DMS153 treated with DMSO at 0.1 percent for 48 hours (cell line): ENCODE measurements around the gene PPP2R5A.
"Not testable (repeated sequence)": the region's sequence is repeated elsewhere in the genome, so short reads cannot be mapped to it uniquely, and the experiment has no call there.

ENCODE experiments used
- DNase-seq: peaks from one replicate; lab custom pipeline; 2025; ENCODE audit not compliant: unreplicated experiment; lab: John Stamatoyannopoulos, UW

The PPP2R5A gene

DNA sequence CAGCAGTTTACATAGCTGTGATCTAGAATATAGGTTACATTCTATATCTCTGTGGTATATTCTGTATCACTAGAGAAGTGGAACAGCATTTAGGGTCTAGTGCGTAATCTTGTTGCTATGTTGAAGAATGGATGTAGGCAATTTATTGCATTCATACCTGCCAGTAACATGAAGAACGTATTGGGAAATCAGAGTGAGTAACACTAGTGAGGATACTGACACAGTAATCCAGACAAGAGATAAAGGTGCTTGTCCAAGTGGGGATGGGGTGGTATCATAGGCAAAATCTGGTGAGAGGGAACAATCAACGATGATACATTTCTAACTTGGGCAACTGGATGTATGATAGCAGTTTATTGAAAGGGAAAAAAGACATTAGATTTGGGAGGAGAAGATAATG lies 9.8 kb downstream of the PPP2R5A start:
- DNase-seq, result no peak

DNA sequence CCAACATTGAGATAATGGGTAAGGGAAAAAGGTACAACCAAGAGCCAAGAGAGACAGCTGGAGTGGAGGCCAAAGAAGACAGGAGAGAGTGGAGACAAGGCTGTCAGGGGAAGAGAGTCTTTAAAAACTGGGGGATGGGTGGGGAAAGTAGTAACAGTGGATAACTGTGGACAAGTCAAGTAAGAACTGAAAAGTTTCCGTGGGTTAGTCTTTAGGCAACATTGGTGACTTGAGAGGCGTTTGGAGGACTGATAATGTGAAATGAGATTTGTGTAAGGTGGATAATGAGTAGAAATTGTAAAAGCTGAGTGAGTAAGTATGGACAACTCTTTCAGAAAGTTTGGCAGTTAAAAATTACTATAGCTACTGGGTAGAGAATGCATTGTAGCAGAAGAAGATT lies 10.4 kb downstream of the PPP2R5A start:
- DNase-seq, result no peak

DNA sequence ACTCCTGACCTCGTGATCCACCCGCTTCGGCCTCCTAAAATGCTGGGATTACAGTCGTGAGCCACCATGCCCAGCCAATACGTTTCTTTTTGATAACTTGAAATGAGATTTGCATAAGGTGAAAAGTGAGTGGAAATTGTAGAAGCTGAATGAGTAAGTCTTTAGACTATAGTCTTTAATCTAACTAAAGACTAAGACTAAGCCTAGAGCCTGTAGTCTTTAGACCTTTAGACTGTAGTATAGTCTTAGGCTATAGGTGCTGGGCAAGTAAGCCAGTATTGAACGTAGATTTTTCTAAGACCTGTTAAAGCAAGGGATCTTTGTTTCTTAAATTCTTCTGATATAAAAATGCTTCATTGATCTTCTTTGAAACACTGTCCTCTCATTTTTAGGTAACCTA lies 12.1 kb downstream of the PPP2R5A start:
- DNase-seq, result no peak

DNA sequence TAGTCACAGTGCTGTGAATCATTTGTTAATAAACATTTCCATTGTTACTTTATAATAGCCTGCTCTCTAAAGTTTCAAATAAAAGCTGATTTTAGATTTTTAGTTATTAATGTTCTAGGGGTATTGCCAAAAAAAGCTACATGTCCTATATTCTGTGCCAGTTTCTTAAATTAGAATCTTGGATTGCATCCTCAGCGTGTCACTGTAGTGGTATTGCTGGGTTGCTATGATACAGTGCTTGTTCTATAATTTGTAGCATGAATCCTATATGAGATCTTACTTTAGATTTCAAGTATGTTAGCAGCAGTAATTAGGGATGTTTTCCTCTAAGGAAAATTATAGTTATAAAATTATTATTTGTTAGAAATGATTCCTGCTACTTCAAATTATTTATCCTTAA lies 16.4 kb downstream of the PPP2R5A start:
- no peak for DNase-seq

DNA sequence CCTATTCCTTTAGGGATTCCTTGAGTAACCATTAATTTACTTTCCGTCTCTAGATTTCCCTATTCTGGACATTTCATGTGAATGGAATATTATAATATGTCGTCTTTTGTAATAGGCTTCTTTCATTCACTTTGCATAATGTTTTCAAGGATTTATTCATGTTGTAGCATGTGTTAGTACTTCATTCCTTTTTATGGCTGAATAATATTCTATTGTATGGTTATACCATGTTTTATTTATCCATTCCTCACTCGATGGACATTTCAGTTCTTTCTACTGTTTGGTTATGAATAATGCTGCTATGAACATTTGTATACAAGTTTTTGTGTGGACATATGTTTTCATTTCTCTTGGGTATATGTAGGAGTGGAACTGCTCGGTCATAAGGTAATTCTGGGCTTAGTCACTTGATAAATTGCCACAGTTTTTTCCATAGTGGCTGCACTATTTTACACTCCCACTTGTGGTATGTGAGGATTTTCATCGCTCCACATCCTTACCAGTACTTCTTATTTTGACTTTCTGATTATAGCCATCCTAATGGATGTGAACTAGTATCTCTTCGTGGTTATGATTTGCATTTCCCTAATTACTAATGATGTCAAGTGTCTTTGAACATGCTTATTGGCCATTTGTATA lies 17.7 kb downstream of the PPP2R5A start:
- DNase-seq, result no peak

DNA sequence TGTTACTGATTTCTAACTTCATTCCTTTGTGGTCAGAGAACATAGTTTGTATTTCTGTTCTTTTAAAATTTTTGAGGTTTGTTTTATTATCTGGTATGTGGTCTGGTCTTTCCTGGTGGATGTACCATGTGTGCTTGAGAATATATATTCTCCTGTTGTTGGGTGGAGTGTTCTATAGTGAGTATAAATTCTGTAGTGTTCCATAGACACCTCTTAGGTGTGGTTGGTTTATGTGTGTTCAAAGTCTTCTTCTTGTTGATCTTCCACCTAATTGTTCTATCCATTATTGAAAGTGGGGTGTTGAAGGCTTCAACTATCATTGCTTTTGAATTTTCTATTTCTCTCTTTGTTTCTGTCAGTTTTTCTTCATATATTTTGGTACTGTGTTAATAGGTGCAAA lies 20.1 kb downstream of the PPP2R5A start:
- DNase-seq, result no peak

- DNase-seq, result not testable (repeated sequence)
Measured at GRCh38 chr1:212305984-212306452, 20.8 kb downstream of the PPP2R5A start.

GRCh38 chr1:212309967-212310366 lies 24.8 kb downstream of the PPP2R5A start:
- DNase-seq, result no peak

DNA sequence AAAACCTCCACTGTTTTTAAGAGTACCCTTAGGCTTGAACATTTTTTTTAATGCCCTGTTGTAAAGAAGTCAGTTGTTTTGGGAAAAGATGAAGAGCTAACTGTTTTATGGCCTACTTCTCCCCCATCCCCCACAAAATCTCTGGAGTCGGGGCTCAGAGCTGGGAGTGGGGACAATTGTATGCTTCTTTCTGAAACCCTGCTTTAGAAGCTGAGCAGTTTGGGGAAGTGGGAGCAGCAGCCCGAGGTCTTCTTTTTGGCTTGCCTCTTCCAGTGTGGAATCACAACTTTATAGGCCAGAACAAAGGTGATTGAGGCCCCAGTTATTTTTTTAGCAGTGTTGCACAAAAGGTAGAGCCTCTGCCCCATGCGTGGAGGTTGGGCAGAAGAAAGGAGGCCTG lies 25.2 kb downstream of the PPP2R5A start:
- no peak for DNase-seq

DNA sequence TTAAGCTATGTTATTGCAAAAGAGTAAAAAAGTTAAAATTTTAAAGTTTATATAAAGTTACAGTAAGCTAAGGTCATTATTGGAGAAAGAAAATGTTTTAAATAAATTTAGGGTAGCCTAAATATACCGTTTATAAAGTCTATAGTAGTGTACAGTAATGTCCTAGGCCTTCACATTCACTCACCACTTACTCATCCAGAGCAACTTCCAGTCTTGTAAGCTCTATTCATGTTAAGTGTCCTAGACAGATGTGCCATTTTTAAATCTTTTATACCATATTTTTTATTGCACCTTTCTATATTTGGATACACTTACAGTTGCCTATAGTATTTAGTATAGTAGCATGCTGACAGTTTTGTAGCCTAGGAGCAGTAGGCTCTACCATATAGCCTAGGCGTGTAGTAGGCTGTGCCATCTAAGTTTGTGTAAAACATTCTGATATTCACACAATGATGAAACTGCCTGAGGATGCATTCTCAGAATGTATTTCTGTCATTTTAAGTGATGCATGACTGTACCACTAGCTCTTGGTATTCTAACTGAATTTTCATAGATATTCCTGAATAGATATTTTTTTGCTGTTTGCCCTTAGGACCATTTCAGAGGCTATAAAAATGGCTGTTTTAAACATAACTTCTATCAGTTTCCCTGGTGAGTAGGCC lies 26.8 kb downstream of the PPP2R5A start:
- DNase-seq, result no peak

- no peak for DNase-seq
Measured at GRCh38 chr1:212313616-212314015, 28.4 kb downstream of the PPP2R5A start.

DNA sequence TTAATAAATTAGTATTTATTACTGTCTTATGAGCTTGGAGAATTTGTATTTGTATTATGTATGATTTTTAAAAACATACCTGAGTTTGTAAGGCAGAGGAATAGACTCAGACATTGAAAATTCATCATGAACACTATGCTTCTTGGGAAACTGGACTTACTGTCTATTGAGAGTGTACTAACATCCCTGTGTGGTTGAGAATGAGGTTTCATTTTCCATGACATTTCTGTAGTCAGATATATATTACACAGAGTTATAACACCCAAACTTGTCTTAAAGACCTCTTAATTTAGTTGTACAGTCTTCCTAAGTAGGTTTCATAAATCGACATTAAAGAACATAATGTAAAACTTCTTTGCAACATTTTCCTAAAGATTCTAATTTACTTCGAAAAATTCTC lies 30.0 kb downstream of the PPP2R5A start:
- DNase-seq, result no peak

- peak; percentile 4 for DNase-seq
Measured at GRCh38 chr1:212315907-212316306, 30.7 kb downstream of the PPP2R5A start.

GRCh38 chr1:212317916-212318315 lies 32.7 kb downstream of the PPP2R5A start:
- DNase-seq, result no peak

- not testable (repeated sequence) for DNase-seq
Measured at GRCh38 chr1:212321031-212321430, 35.8 kb downstream of the PPP2R5A start.

- no peak for DNase-seq
Measured at GRCh38 chr1:212323066-212323465, 37.9 kb downstream of the PPP2R5A start.

- DNase-seq, result no peak
Measured at GRCh38 chr1:212326541-212326940, 41.3 kb downstream of the PPP2R5A start.

DNA sequence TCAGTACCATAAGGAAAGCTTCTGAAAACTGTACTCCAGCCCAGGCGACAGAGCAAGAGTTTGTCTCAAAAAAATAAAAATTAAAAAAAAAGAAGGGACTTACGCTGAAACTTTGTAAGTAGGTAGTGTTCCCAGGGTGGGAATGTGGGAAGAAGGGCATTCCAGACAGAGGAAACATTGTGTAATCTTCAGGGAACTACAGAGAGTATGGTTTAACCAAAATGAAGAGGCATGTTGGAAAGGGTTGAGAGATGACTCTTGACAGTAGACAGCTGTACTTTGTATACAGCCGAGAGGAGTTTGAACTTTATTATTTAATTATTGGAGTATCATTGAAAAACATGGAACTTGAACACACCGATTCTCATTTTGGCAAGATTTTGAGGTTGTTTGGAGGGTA lies 43.0 kb downstream of the PPP2R5A start:
- no peak for DNase-seq

GRCh38 chr1:212329105-212329504 lies 43.9 kb downstream of the PPP2R5A start:
- DNase-seq, result no peak

- no peak for DNase-seq
Measured at GRCh38 chr1:212341090-212341489, 55.9 kb downstream of the PPP2R5A start.

GRCh38 chr1:212344905-212345304 lies 59.7 kb downstream of the PPP2R5A start:
- DNase-seq, result no peak

DNA sequence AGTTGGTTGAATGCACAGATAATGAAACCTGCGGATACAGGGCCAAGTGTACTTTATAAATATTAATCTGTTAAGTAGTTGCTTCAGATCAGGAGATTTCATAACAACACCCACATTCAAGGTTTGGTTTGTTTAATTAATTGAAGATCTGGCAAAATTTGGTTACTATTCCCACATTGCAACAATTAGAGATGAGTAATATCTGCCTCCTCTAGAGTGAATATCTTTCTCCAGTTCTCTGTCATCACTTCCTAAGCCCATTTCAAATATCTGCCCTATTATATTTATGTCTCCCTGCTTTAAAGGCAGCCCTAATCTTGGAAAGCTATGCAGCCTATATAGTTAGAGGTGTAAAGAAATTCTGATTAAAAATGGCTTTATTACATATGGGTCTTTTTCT lies 61.4 kb downstream of the PPP2R5A start:
- DNase-seq, result no peak
